ENCODE results near the gene BACH2.

Gene BACH2

DNA sequence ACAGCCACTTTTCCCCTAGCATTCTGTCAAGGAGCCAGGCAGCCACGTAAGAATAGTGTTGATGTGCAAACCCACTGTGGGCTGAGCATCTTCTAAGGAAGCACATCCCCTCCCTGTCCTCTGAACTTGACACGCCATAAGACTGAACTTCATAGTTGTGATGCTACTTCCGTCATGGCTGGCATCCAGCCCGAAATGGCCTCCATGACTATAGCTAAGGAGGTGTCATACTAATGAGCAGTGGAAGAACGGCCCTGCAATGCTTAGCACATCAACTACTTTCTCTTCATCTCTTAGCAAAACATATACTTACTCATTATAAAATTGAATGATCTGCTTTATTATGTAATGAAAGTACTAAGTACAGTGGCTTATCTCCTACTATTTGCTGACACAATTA is 292.1 kb downstream of the BACH2 start:
- Histone ChIP-seq H3K36me3 (ENCODE audit: control insufficient read depth, low read length) (peaks cover 98% of the 10 kb centered on the region), H3K4me1 (ENCODE audit: control insufficient read depth, low read length) (no peaks in the 10 kb centered on the region), H3K4me3 (ENCODE audit: low read length) (no peak overlapping the region), H3K27me3 (ENCODE audit: control insufficient read depth, low read length) (no peaks in the 10 kb centered on the region), H3K27ac (ENCODE audit: low read depth, low read length) (no peak overlapping the region), H3K9me2 (replicated peaks; ENCODE audit: control insufficient read depth, low read length) (no peaks in the 10 kb centered on the region), H3K4me2 (ENCODE audit: low read length) (no peak overlapping the region), H4K20me1 (ENCODE audit: control insufficient read depth, insufficient read depth, low read depth, low read length) (peaks cover 5% of the 10 kb centered on the region; the same call in 1 of the 2 replicates), H3F3A (ENCODE audit: control insufficient read depth, insufficient read depth) (peaks cover 22% of the 10 kb centered on the region), H3K79me2 (ENCODE audit: control insufficient read depth, low read length) (peaks cover 82% of the 10 kb centered on the region), H3K9me3 (ENCODE audit: control insufficient read depth, insufficient read depth, low read length) (no peaks in the 10 kb centered on the region)
- TF ChIP-seq, protein P1, sequence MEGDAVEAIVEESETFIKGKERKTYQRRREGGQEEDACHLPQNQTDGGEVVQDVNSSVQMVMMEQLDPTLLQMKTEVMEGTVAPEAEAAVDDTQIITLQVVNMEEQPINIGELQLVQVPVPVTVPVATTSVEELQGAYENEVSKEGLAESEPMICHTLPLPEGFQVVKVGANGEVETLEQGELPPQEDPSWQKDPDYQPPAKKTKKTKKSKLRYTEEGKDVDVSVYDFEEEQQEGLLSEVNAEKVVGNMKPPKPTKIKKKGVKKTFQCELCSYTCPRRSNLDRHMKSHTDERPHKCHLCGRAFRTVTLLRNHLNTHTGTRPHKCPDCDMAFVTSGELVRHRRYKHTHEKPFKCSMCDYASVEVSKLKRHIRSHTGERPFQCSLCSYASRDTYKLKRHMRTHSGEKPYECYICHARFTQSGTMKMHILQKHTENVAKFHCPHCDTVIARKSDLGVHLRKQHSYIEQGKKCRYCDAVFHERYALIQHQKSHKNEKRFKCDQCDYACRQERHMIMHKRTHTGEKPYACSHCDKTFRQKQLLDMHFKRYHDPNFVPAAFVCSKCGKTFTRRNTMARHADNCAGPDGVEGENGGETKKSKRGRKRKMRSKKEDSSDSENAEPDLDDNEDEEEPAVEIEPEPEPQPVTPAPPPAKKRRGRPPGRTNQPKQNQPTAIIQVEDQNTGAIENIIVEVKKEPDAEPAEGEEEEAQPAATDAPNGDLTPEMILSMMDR (IDR thresholded peaks at IDR 0.05; ENCODE audit: low read depth, low read length, poor library complexity, severe bottlenecking) = no peak
- TF ChIP-seq EZH2phosphoT487 (IDR thresholded peaks at IDR 0.05; ENCODE audit: borderline replicate concordance, low read length) = no peak

DNA sequence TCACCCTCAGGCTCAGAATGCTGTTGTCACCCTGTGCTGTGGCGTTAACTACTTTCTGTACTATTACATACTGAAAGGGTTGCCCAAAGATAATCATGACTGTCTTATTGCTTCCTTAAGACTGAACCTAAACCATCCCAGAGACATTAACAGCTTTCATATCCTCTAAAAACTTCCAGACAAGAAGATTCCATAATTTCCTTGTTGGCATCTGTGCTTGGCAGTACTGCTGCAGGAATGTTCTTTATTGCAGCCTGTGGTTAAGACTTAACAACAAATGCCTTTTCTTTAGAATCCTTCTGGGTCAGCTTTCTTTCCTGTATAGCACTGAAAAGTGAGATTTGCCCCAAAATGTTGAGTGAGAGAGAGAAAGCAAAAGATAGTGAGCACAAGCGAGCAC is 292.7 kb downstream of the BACH2 start:
- no peaks in the 10 kb centered on the region for H3K27me3 ChIP-seq (ENCODE audit: control insufficient read depth, low read length)
- H4K20me1 ChIP-seq (ENCODE audit: control insufficient read depth, insufficient read depth, low read depth, low read length) = peaks cover 4% of the 10 kb centered on the region
- H3K4me1 ChIP-seq (ENCODE audit: control insufficient read depth, low read length) = peaks cover under 1% of the 10 kb centered on the region; the same call in 1 of the 2 replicates
- peaks cover 22% of the 10 kb centered on the region for H3F3A ChIP-seq (ENCODE audit: control insufficient read depth, insufficient read depth)
- no peak overlapping the region for H3K27ac ChIP-seq (ENCODE audit: low read depth, low read length)
- no peak overlapping the region for H3K4me2 ChIP-seq (ENCODE audit: low read length)
- H3K79me2 ChIP-seq (ENCODE audit: control insufficient read depth, low read length) = peaks cover 81% of the 10 kb centered on the region
- H3K9me2 ChIP-seq (replicated peaks; ENCODE audit: control insufficient read depth, low read length) = no peaks in the 10 kb centered on the region
- peaks cover 96% of the 10 kb centered on the region for H3K36me3 ChIP-seq (ENCODE audit: control insufficient read depth, low read length)
- TF ChIP-seq, protein P1 (IDR thresholded peaks at IDR 0.05; ENCODE audit: low read depth, low read length, poor library complexity, severe bottlenecking) = no peak
- no peak for TF ChIP-seq EZH2phosphoT487 (IDR thresholded peaks at IDR 0.05; ENCODE audit: borderline replicate concordance, low read length)
- no peaks in the 10 kb centered on the region for H3K9me3 ChIP-seq (ENCODE audit: control insufficient read depth, insufficient read depth, low read length)
- H3K4me3 ChIP-seq (ENCODE audit: low read length) = no peak overlapping the region

DNA sequence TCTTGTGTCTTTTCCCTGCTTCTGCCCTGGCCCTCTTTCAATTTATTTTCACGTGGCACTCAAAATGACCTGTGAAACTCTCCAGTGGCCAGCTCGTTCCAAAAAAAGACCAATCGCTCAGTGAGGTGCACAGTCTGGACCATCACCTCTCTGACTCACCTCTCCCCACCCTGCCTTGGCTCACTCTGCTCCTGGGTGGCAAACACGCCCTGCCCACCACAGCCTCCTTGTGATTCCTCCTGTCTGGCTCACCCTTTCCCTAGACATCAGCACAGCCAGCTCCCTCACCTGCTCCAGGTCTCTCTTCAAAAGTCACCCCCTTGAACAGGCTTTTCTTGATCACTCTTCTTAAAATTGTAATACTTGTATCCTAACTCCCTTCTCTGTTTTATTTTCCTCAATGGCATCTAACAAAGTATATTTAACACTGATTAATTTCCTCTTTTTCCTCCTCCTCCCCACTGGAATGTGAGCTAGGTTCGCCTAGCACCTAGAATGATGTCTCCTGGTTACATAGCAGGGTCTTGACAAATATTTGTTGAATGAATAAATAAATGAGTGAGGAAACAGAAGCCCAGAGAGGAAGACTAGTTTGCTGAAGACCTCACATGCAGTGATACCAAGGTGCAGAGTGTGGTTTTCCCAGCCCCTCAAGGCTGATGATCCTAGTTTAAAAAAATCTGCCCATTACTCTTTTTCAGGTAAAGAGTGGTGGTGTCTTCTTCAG is 293.4 kb downstream of the BACH2 start:
- Histone ChIP-seq H3K4me3 (ENCODE audit: low read length) (no peak overlapping the region), H3K9me2 (replicated peaks; ENCODE audit: control insufficient read depth, low read length) (no peaks in the 10 kb centered on the region), H3K4me2 (ENCODE audit: low read length) (no peak overlapping the region), H3K36me3 (ENCODE audit: control insufficient read depth, low read length) (peaks cover 96% of the 10 kb centered on the region), H3K4me1 (ENCODE audit: control insufficient read depth, low read length) (peaks cover 4% of the 10 kb centered on the region; the same call in 1 of the 2 replicates), H3K27me3 (ENCODE audit: control insufficient read depth, low read length) (no peaks in the 10 kb centered on the region), H3K27ac (ENCODE audit: low read depth, low read length) (no peak overlapping the region), H3K79me2 (ENCODE audit: control insufficient read depth, low read length) (peaks cover 81% of the 10 kb centered on the region), H3F3A (ENCODE audit: control insufficient read depth, insufficient read depth) (peaks cover 28% of the 10 kb centered on the region), H3K9me3 (ENCODE audit: control insufficient read depth, insufficient read depth, low read length) (no peaks in the 10 kb centered on the region), H4K20me1 (ENCODE audit: control insufficient read depth, insufficient read depth, low read depth, low read length) (peaks cover 9% of the 10 kb centered on the region)
- TF ChIP-seq, protein P1 (IDR thresholded peaks at IDR 0.05; ENCODE audit: low read depth, low read length, poor library complexity, severe bottlenecking) = no peak
- TF ChIP-seq EZH2phosphoT487 (IDR thresholded peaks at IDR 0.05; ENCODE audit: borderline replicate concordance, low read length) = no peak
